Measurements from ENCODE around the gene GNG2. TPM values are rescaled to one million over a fixed set of nuclear protein-coding genes. Genes with fewer than 3 reads are reported as not detected.

Gene GNG2
- total RNA-seq, 6 experiments from 2014 or later: 2.4 to 6.0 (median 2.8) TPM

DNA sequence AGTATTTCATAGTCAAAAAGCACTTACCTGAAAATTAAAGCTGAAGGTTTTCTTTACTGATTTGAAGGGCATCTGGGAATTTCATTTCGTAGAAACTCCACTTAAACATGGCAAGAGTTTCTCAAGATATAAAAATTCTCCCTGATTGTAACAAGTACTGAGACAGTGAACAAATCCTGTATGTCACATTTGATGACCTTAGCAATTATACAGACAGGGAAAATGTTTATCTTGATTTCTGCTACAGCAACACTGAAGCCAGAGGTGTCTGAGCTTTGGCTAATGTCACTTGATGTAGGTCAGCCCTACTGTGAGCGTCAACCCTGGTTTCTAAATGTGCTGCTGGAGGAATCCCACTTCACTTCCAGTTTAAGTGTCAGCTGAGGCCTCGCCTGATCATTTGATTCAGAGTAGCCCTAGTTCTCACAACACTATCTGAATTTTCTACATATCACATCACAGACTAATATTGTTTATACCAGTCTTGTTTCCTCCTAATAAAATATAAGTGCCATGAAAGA is 149.8 kb downstream of the GNG2 start:
- no peak for DNase-seq
- no peaks in the 10 kb centered on the region; the same call in 1 of the 2 replicates for H3K27me3 Mint-ChIP-seq (ENCODE audit: insufficient read depth)
- peak overlapping the region; percentile 25; the same call in 1 of the 2 replicates for H3K27ac Mint-ChIP-seq
- no peaks in the 10 kb centered on the region for H3K9me3 Mint-ChIP-seq
- peaks cover 66% of the 10 kb centered on the region for H3K36me3 Mint-ChIP-seq (ENCODE audit: low read depth)
- TF ChIP-seq CTCF (IDR thresholded peaks at IDR 0.05): no peak
- H3K4me1 Mint-ChIP-seq (ENCODE audit: low read depth): no peaks in the 10 kb centered on the region; the same call in 1 of the 2 replicates
- no peak overlapping the region for H3K4me3 Mint-ChIP-seq

DNA sequence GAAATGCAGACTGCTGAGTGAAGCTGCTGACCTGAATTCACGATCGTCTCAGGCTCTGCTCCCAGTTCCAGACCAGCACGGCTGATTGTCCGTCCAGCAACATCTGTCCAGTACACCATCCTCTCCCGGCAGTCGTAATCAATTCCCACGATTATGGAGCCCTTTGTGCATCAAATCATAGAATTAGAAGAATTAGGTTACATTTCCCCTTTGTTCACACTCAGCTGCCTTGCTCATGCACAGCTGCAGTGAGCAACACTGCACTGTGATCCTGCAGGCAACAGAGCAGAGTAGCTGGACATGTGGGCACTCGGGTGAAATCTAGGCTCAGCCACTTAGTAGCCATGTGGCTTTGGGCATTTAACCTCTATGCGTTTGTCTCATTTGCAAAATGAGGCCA is 151.1 kb downstream of the GNG2 start:
- H3K27ac Mint-ChIP-seq: no peak overlapping the region; the same call in 1 of the 2 replicates
- H3K36me3 Mint-ChIP-seq (ENCODE audit: low read depth): peaks cover 61% of the 10 kb centered on the region
- H3K9me3 Mint-ChIP-seq: no peaks in the 10 kb centered on the region
- DNase-seq: no peak
- H3K4me3 Mint-ChIP-seq: no peak overlapping the region
- H3K4me1 Mint-ChIP-seq (ENCODE audit: low read depth): no peaks in the 10 kb centered on the region; the same call in 1 of the 2 replicates
- no peak for TF ChIP-seq CTCF (IDR thresholded peaks at IDR 0.05)
- no peaks in the 10 kb centered on the region; the same call in 1 of the 2 replicates for H3K27me3 Mint-ChIP-seq (ENCODE audit: insufficient read depth)

GRCh38 chr14:52012635-52013034 is 152.2 kb downstream of the GNG2 start:
- H3K27ac Mint-ChIP-seq: no peak overlapping the region
- H3K36me3 Mint-ChIP-seq (ENCODE audit: low read depth): peaks cover 66% of the 10 kb centered on the region
- H3K9me3 Mint-ChIP-seq: no peaks in the 10 kb centered on the region
- H3K4me3 Mint-ChIP-seq: no peak overlapping the region
- DNase-seq: no peak
- H3K27me3 Mint-ChIP-seq (ENCODE audit: insufficient read depth): no peaks in the 10 kb centered on the region; the same call in 1 of the 2 replicates
- no peak for TF ChIP-seq CTCF (IDR thresholded peaks at IDR 0.05)
- H3K4me1 Mint-ChIP-seq (ENCODE audit: low read depth): peaks cover 6% of the 10 kb centered on the region

- no peaks in the 10 kb centered on the region for H3K9me3 Mint-ChIP-seq
- no peaks in the 10 kb centered on the region; the same call in 1 of the 2 replicates for H3K27me3 Mint-ChIP-seq (ENCODE audit: insufficient read depth)
- no peak for DNase-seq
- peaks cover 20% of the 10 kb centered on the region for H3K4me1 Mint-ChIP-seq (ENCODE audit: low read depth)
- H3K27ac Mint-ChIP-seq: no peak overlapping the region
- H3K4me3 Mint-ChIP-seq: no peak overlapping the region
- peaks cover 68% of the 10 kb centered on the region for H3K36me3 Mint-ChIP-seq (ENCODE audit: low read depth)
- peak; percentile 66 for TF ChIP-seq CTCF (IDR thresholded peaks at IDR 0.05)
These were observed 153.7 kb downstream of the GNG2 start for GRCh38 chr14:52013984-52014600.

GRCh38 chr14:52014601-52015267 is 154.3 kb downstream of the GNG2 start:
- no peak for TF ChIP-seq CTCF (IDR thresholded peaks at IDR 0.05)
- Mint-ChIP-seq H3K27ac (no peak overlapping the region), H3K4me1 (ENCODE audit: low read depth) (peaks cover 20% of the 10 kb centered on the region), H3K4me3 (no peak overlapping the region), H3K27me3 (ENCODE audit: insufficient read depth) (no peaks in the 10 kb centered on the region; the same call in 1 of the 2 replicates), H3K9me3 (no peaks in the 10 kb centered on the region), H3K36me3 (ENCODE audit: low read depth) (peaks cover 68% of the 10 kb centered on the region)
- no peak for DNase-seq

Measured in HFFc6 (cell line).